LNCAP (cell line): ENCODE data around the gene PLA2G4B.

Source experiments
- TF ChIP-seq, protein P1 (sequence below): fragments of 450-650 bp; IDR thresholded peaks from 2 replicates; pipeline ENCODE4 v1.5.1; 2017; ENCODE audit warnings: mild to moderate bottlenecking

The PLA2G4B gene

DNA sequence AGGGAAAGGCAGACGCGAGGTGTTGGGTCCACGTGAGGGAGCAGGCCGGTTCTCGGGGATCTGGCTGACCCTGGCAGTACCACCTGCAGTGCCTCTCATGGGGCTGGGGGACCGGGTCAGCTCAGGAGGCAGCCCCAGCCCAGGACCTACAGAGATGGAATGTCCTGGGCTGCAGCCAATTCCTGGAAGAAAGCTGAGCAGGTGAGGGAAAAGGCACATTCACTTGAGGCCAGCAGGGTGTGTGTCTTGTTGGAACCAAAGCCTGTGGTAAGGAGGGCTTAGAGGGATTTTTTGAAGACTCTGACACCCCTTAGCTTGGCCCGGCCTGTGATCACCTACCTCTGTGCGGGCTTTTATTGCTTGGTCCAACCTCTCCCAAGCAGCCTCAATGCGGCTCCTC is 15.8 kb downstream of the PLA2G4B start:
- TF ChIP-seq, protein P1, sequence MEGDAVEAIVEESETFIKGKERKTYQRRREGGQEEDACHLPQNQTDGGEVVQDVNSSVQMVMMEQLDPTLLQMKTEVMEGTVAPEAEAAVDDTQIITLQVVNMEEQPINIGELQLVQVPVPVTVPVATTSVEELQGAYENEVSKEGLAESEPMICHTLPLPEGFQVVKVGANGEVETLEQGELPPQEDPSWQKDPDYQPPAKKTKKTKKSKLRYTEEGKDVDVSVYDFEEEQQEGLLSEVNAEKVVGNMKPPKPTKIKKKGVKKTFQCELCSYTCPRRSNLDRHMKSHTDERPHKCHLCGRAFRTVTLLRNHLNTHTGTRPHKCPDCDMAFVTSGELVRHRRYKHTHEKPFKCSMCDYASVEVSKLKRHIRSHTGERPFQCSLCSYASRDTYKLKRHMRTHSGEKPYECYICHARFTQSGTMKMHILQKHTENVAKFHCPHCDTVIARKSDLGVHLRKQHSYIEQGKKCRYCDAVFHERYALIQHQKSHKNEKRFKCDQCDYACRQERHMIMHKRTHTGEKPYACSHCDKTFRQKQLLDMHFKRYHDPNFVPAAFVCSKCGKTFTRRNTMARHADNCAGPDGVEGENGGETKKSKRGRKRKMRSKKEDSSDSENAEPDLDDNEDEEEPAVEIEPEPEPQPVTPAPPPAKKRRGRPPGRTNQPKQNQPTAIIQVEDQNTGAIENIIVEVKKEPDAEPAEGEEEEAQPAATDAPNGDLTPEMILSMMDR: no peak

DNA sequence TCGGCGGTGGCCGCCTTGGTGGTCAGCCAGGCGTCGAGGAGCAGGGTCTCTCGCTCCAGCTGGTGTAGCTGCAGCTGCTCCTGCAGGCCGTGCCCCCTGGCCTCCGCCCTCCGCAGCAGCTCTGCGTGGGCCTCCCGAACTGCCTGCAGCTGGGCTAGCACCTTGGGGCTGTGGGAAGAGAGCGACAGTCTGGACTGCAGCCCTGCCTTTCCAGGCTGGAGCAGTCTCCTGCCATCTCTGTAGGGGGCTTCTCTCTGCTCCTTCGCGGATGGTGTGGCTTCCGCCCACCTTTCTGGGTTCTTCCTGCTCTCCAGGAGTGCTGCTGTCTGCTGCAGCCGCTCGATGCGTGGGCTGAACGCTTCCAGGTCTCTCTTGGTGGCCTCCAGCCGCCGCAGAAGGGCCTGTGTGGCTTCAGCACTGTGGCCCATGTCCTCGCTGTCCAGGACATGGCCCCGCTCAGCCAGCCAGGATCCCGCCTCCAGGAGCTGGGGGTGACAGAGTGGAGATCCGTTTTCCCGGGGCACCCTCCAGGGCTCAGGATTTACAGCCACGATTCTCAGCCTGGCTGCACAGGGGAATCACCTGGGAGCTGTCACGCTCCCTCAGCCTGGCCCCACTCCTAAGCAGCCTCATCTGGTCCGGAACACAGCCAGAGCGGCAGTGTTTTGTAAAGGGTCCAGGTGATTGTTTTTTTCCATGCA is 16.8 kb downstream of the PLA2G4B start:
- TF ChIP-seq, protein P1: no peak

DNA sequence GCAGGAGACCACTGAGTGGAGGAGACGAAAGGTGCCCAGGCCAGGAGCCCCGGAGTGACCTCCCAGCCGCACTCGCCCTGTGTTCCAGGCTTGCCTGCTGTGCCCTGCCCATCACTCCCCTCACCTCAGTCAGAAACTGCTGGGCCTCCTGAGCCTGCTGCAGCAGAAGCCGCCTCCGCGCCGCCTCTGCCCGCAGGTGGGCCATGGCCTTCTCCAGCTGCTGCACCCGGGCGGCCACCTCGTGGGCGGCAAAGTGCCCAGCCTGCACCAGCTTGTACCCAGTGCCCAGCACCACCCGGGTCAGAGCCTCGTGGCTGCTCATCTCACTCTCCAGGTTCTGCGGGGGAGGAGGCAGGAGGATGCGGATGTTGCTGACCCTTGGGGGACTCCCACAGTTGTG is 17.6 kb downstream of the PLA2G4B start:
- TF ChIP-seq, protein P1: no peak

DNA sequence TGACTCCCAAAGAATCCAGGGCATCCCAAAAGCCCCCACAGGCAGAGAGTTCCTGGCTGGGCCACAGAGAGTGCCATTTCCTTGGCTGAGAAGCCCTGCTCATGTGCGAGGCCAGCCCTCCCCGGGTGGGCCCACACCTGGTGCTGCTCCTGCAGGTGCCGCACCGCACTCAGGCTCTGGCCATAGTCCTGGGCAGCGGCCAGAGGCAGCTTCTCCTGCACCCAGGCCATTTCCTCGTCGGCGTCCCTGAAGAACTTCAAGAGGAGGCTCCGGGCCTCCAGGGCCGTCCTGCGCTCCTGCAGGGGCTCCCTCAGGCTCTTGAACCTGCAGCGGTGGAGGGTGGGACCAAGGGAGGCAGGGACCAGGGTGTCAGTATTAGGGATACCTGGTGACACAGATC is 18.1 kb downstream of the PLA2G4B start:
- TF ChIP-seq, protein P1: no peak

DNA sequence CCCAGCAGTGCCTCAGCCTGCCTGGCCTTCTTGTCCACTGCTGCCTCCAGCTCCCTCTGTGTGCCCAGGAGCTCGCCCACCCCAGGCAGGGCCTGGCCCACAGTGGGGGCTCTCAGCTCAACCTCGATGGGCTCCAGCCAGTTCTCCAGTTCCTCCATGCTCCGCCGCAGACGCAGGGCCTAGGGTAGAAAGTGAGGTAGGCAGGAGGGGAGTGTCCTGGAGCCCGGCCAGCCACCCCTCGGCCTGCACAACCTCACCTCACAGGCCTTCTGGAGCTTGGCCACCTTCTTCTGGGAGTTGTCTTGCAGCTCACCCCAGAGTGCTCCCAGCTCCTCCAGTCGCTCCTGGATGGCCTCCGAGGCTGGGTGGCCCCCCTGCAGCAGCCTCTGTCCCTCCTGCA is 18.7 kb downstream of the PLA2G4B start:
- TF ChIP-seq, protein P1: no peak

DNA sequence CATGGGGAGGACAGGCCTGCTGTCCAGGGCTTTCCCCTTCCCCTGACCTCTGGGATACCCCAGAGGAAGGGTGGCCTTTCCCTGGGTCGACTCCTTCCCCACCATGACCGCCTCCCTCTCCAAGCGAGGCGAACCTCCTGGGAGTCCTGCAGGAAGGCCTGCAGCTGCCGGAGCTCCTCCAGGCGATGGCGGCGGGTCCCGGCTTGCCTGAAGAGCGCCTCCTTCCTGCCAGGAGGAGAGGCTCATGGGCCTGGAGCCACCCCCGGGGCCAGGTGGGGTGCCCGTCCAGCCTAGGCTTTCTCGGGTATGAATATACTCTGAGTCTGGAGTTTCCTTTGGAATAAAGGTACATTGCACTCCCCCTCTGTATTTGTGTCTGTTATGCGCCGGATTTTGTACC is 20.1 kb downstream of the PLA2G4B start:
- TF ChIP-seq, protein P1: no peak

DNA sequence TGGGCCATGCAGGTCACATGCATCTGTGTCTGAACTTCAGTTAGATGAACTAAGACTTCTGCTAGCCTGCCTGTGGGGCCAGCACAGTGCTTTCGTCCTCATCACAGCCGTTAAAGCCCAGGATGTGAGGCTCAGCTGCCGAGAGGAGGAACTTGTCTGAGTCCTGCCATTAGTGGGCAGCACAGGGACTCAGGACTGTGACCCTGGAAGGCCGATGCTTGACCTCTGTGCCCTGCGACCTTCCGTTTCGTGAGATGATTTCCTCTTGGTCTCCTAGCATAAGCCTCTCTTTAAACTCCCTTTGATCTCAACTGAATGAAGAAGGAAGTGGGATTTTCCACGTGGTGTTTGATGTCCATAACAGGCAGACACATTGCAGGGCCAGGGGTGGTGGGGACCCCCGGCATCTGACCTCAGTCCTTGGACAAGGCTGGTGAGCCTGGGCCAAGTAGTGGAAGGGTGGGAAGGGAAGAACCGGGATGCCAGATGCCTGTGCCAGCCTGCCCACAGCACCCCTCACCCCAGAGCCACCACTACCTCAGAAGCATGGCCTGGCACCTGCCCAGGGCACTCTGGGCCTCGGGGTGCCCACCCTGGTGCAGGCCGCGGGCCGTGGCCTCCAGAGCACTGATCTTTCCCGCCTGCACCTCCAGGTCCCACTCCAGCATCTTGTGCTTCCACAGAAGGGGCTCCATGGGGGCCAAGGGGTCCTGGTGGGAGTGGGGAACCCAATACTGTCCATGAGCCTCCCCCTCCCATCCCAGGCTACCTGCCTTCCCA is 21.6 kb downstream of the PLA2G4B start:
- TF ChIP-seq, protein P1: no peak
